Activated CD8-positive, alpha-beta T cell treated with anti-CD3 and anti-CD28 coated beads, Interleukin-2, amount 10 ng/mL, durations not matched to agents 7 days and 5 days (primary cell): Measurements from ENCODE around the gene IFNLR1. TPM values are rescaled to one million over a fixed set of nuclear protein-coding genes. Genes with fewer than 3 reads are reported as not detected.

ENCODE experiments used
- ATAC-seq: fragments of 150-1000 bp; cut with Tn5 transposase; one replicate; pipeline ENCODE4 v1.10.0; 2021; ENCODE audit warnings: moderate library complexity
- CTCF ChIA-PET: fragments of 350-600 bp; sonication (Branson Sonifier 250); formaldehyde crosslinking; loops from one replicate; lab custom pipeline; 2021; ENCODE audit warnings: antibody characterized with exemption; lab: Charles Lee
- POLR2A ChIA-PET: fragments of 350-600 bp; sonication (Branson Sonifier 250); formaldehyde crosslinking; loops from one replicate; lab custom pipeline; 2021; ENCODE audit warnings: antibody characterized with exemption; lab: Charles Lee
- DNase-seq: peaks from one replicate; pipeline ENCODE4 v3.0.0-alpha.2; 2020
- H3K27ac Mint-ChIP-seq: one replicate; pipeline ENCODE4 v1.8.0; 2021; ENCODE audit warnings: mild to moderate bottlenecking, mixed read lengths
- H3K27me3 Mint-ChIP-seq: one replicate; pipeline ENCODE4 v1.8.0; 2021; ENCODE audit warnings: low read depth, mixed read lengths
- H3K36me3 Mint-ChIP-seq: one replicate; pipeline ENCODE4 v1.8.0; 2021; ENCODE audit warnings: low read depth, mixed read lengths
- H3K4me1 Mint-ChIP-seq: one replicate; pipeline ENCODE4 v1.8.0; 2021; ENCODE audit warnings: low read depth, mixed read lengths
- H3K4me3 Mint-ChIP-seq: one replicate; pipeline ENCODE4 v1.8.0; 2021; ENCODE audit warnings: mild to moderate bottlenecking, mixed read lengths
- H3K9me3 Mint-ChIP-seq: one replicate; pipeline ENCODE4 v1.8.0; 2022; ENCODE audit warnings: mixed read lengths; ENCODE audit not compliant: insufficient read depth
- total RNA-seq, 2 experiments: library from RNA; stranded (reverse); gene quantifications; one replicate each; pipeline ENCODE4 v1.2.3, GENCODE V29; 2021

IFNLR1 gene
- total RNA-seq, 2 experiments from 2014 or later, result 2.6 to 4.0 TPM

DNA sequence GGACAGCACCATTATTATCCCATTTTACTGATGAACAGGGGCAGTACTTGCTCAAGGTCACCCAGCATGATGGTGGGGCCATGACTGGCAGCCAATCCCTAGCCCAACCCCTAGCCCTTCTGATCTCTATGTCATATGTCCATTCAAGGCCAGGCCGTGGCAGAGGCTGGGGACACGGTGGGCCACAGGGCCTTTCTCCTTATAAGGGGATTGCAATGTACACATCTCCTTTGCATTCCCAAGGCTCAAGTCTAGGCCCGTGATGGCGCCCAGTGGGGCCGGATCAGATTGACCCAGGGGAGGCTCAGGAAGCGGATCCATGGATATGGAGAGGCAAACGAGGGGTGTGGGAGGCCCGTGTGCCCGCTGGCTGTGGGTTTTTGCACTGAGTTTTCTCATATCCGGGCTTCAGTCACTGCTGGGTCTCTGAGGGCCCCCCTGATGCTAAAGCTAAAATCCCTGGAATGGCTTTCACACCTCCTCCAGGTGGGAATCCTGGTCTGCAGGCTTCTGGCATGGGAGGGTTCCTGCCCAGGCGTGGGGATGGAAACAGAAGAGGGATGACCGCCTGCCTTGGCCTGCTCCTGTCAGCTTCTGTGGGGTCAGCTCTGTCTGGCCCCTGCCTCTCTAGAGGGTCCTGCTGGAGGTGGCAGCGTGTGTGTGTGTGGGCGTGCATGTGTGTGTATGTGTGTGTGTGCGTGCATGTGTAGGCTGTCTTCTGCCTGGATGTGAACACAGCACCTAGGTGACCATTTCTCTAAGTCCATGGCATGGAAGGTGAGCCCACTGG lies 77.2 kb downstream of the IFNLR1 start:
- ChIA-PET POLR2A (no interaction called here), CTCF (no interaction called here)
- Mint-ChIP-seq H3K27ac (no peak overlapping the region), H3K9me3 (no peaks in the 10 kb centered on the region), H3K36me3 (no peaks in the 10 kb centered on the region), H3K4me1 (peaks cover 7% of the 10 kb centered on the region), H3K4me3 (no peak overlapping the region), H3K27me3 (peaks cover 23% of the 10 kb centered on the region)
- ATAC-seq, result no peak
- DNase-seq, result no peak

DNA sequence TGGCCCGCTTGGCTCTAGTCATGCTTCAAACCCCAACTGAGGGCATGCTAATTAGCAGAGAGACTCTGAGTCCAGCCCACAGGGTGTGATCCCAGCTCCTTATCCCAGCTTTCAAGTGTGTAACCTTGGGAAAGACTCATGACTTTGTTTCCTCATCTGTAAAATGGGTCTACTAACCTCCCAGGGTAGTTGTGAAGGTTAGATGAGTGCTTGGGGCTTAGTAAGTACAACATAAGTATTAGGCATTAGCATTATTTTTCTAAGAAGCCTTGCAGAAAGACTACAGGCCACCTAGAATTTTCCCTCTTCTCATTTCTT lies 78.0 kb downstream of the IFNLR1 start:
- no peak overlapping the region for H3K4me3 Mint-ChIP-seq
- no peaks in the 10 kb centered on the region for H3K9me3 Mint-ChIP-seq
- no peak for ATAC-seq
- no peak for DNase-seq
- CTCF ChIA-PET, result no interaction called here
- no peak overlapping the region for H3K27ac Mint-ChIP-seq
- POLR2A ChIA-PET, result no interaction called here
- peaks cover 21% of the 10 kb centered on the region for H3K27me3 Mint-ChIP-seq
- peaks cover 7% of the 10 kb centered on the region for H3K4me1 Mint-ChIP-seq
- no peaks in the 10 kb centered on the region for H3K36me3 Mint-ChIP-seq

DNA sequence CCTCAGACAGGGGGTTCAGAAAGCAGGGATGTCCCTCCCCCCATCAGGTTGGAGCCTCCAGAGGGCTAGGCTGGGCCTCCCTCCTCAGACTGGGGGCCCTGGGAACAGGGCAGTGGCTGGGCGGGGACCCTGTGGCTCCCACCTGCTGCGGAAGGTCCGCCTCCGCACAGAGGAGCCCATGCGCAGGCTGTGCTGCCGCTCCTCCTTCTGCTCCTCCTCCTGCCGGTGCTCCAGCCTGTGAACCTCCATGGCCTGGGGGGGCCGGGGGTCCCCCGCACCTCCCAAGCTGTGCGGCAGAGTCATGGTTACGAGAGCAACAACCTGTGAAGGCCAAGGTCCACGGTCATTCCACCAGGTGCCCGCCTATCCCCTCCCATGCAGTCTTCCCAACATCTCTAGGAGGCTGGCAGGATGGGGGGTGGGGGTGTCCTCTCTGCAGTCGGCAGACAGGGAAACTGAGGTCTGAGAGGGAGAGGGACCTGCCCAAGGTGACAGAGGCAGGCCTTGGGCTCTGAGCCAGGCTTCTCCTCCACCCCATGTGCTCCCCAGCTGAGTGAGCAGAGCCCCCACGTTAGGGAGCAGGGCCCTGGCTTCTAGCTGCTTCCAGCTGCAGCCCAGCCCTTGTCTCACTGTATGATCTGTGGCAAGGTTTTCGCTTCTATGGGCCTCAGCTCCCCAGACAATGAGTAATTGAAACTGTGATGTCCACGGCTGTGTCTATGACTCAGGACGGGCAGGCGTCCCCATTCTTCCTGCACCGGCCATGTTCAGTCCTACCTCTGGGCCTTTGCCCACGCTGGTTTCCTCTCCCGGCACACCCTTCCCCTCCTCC lies 78.5 kb downstream of the IFNLR1 start:
- Mint-ChIP-seq H3K36me3 (no peaks in the 10 kb centered on the region), H3K4me3 (no peak overlapping the region), H3K4me1 (peaks cover 7% of the 10 kb centered on the region), H3K27ac (no peak overlapping the region), H3K27me3 (peaks cover 17% of the 10 kb centered on the region), H3K9me3 (no peaks in the 10 kb centered on the region)
- ATAC-seq (no peak), DNase-seq (no peak)
- POLR2A ChIA-PET, result no interaction called here
- CTCF ChIA-PET, result no interaction called here

DNA sequence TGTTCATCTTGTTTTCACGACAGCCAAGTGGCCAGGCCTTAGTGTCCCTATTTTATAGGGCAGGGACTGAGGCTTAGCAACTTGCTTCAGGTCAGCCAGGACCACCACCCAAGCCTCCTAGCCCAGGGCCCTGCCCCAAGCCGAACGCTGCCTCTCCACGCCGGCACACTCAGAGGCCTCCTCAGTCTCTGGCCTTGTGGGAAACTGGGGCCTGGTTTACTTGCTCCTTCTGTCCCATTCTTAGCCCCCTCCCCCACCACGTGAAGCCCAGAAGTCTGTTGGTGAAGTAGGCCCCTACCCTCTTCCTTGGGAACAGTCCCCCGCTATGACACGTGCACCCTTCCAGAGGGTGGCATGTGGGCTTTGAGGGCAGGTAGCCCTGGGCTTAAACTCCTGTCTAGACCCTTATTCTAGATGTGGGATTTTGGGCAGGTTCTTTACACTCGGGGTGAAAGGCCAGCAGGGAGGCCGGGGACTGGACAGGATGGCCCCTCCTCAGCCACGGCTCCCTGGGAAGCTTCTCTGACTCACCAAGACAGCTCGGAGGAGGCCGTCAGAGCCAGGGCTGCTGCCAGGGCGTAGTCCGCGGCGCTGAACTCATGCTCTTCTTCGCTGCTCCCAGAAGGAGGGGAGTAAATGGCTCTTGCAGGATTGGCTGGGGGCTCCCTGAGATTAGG lies 79.5 kb downstream of the IFNLR1 start:
- ChIA-PET POLR2A (no interaction called here), CTCF (no interaction called here)
- ATAC-seq, result no peak
- Mint-ChIP-seq H3K4me3 (no peak overlapping the region), H3K27me3 (peaks cover 10% of the 10 kb centered on the region), H3K4me1 (peaks cover 5% of the 10 kb centered on the region), H3K27ac (no peak overlapping the region), H3K9me3 (no peaks in the 10 kb centered on the region), H3K36me3 (no peaks in the 10 kb centered on the region)
- DNase-seq, result no peak

DNA sequence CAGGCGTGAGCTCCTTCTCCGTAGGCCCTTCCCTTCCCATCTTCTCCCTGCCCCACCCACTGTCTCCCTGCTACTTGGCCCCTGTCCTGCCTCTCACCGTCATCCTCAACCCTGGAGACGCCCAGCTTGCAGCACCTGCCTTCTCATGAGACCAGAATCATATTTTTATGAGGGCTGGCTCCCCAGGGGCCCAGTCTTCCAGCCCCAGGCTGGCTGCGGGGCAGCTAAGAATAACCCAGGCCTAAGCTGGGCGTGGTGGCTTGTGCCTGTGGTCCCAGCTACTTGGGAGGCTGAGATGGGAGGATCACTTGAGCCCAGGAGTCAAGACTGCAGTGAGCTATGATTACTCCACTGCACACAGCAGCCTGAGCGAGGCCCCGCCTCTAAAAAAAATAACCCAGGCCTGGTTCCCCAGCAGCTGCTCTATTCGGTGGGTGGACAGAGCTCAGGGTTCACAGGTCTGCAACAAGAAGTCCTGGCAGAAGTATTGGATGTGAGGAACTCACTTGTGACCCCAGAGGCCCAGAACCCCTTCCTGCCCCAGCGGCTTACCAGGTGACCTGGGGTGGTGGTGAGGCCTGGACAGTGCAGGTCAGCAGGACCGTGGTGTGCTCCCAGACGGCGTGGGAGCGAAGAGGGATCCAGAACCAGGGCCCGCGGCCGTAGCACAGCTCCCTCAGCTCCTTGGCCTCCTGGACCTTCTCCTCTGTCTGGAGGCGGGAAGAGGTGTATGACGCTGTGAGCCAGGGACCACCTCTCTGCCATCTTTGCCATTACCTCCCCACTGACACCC lies 81.5 kb downstream of the IFNLR1 start:
- ChIA-PET CTCF (interaction anchor here (1.0 kb wide), 1 partner anchor 93 kb away, joined by 3 read pairs; no protein-coding TSS in a partner anchor), POLR2A (no interaction called here)
- Mint-ChIP-seq H3K9me3 (no peaks in the 10 kb centered on the region), H3K4me3 (no peak overlapping the region), H3K27ac (no peak overlapping the region), H3K4me1 (no peaks in the 10 kb centered on the region), H3K27me3 (no peaks in the 10 kb centered on the region), H3K36me3 (no peaks in the 10 kb centered on the region)
- ATAC-seq (no peak), DNase-seq (no peak)

DNA sequence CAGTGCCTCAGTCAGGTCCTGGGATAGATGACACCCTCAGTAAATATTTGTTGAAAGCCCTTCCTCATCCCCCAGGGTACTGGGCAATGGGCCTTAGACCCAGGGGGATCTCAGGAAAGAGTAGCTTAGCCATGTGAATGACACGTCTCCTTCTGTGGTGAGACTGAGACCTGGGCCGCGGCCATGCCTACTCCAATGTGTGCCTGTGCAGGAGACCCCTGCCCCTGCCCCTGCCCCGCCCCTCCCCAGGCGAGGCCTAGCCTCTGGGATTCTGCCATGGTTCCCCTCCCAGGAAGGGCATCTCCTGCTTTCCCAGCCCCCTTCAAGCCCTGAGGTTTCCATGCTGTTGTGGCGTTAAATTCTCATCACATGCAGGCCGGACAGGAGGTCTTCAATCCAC lies 82.2 kb downstream of the IFNLR1 start:
- no peak for DNase-seq
- Mint-ChIP-seq H3K27ac (no peak overlapping the region), H3K27me3 (no peaks in the 10 kb centered on the region), H3K4me3 (no peak overlapping the region), H3K36me3 (no peaks in the 10 kb centered on the region), H3K4me1 (no peaks in the 10 kb centered on the region), H3K9me3 (no peaks in the 10 kb centered on the region)
- ATAC-seq, result no peak
- ChIA-PET CTCF (interaction anchor here (1.0 kb wide), 1 partner anchor 94 kb away, joined by 3 read pairs; no protein-coding TSS in a partner anchor), POLR2A (no interaction called here)

Other genes starting within 250 kb of the IFNLR1 start
- 100 to 1,000 TPM; 129 to 134 TPM for gene PNRC2, start 227.5 kb downstream of the IFNLR1 start, total RNA-seq
- 100 to 1,000 TPM; 223 to 228 TPM for gene SRSF10, start 207.0 kb downstream of the IFNLR1 start, total RNA-seq
- not detected for gene MYOM3, start 75.2 kb downstream of the IFNLR1 start, total RNA-seq
- not detected for gene IL22RA1, start 44.1 kb downstream of the IFNLR1 start, total RNA-seq
- gene GRHL3, start 132.1 kb upstream of the IFNLR1 start, total RNA-seq, result not detected
- 1 to 10 TPM; 8.0 to 9.9 TPM for gene STPG1, start 226.5 kb upstream of the IFNLR1 start, total RNA-seq
- 10 to 100 TPM; 43.4 to 46.9 TPM for gene NIPAL3, start 228.5 kb upstream of the IFNLR1 start, total RNA-seq